SK-N-SH treated with all-trans-retinoic acid at 6 μM for 48 hours (cell line): ENCODE results near the gene LAIR2.
A peak's percentile ranks its signal among the peaks of the same experiment; 100 is the strongest.

Source experiments
- ATAC-seq: fragments of 200-7000 bp; cut with Tn5 transposase; 3 replicates; pipeline ENCODE4 v1.9.1; 2020; ENCODE audit warnings: mild to moderate bottlenecking, moderate library complexity
- ARNTL ChIP-seq: fragments of 450-650 bp; formaldehyde crosslinking; IDR thresholded peaks from 2 replicates; pipeline ENCODE4 v1.5.0; 2020; ENCODE audit warnings: low read depth, mild to moderate bottlenecking, moderate library complexity, borderline replicate concordance
- BACH2 ChIP-seq: fragments of 250-450 bp; sonication (Bioruptor Pico); IDR thresholded peaks from 2 replicates; pipeline ENCODE4 v1.9.0; 2021; ENCODE audit warnings: mild to moderate bottlenecking, borderline replicate concordance
- ESRRG ChIP-seq: fragments of 250-450 bp; sonication (Bioruptor Pico); IDR thresholded peaks from 2 replicates; pipeline ENCODE4 v1.6.1; 2021; ENCODE audit warnings: mild to moderate bottlenecking
- GLIS3 ChIP-seq: fragments of 250-450 bp; sonication (Bioruptor Pico); IDR thresholded peaks from 2 replicates; pipeline ENCODE4 v1.5.0; 2020; ENCODE audit warnings: mild to moderate bottlenecking, moderate library complexity
- OSR1 ChIP-seq: fragments of 250-450 bp; sonication (Bioruptor Pico); IDR thresholded peaks from 2 replicates; pipeline ENCODE4 v1.8.0; 2022; ENCODE audit warnings: moderate library complexity, mild to moderate bottlenecking, inconsistent platforms
- PATZ1 ChIP-seq: fragments of 250-450 bp; sonication (Bioruptor Pico); IDR thresholded peaks from 2 replicates; pipeline ENCODE4 v1.8.0; 2020; ENCODE audit warnings: mild to moderate bottlenecking, moderate library complexity, borderline replicate concordance
- TCF4 ChIP-seq: fragments of 250-450 bp; sonication (Bioruptor Pico); IDR thresholded peaks from 2 replicates; pipeline ENCODE4 v1.8.0; 2021; ENCODE audit warnings: mild to moderate bottlenecking, moderate library complexity, borderline replicate concordance
- TOX ChIP-seq: fragments of 250-450 bp; sonication (Bioruptor Pico); IDR thresholded peaks from 2 replicates; pipeline ENCODE4 v1.8.0; 2021; ENCODE audit warnings: mild to moderate bottlenecking, moderate library complexity, borderline replicate concordance
- TSHZ2 ChIP-seq: fragments of 250-450 bp; sonication (Bioruptor Pico); IDR thresholded peaks from 2 replicates; pipeline ENCODE4 v1.5.0; 2020; ENCODE audit warnings: mild to moderate bottlenecking, moderate library complexity
- ZC3H10 ChIP-seq: fragments of 250-450 bp; sonication (Bioruptor Pico); IDR thresholded peaks from 2 replicates; pipeline ENCODE4 v1.5.1; 2021; ENCODE audit warnings: mild to moderate bottlenecking, moderate library complexity
- ZFP30 ChIP-seq: fragments of 450-650 bp; formaldehyde crosslinking; IDR thresholded peaks from 2 replicates; pipeline ENCODE4 v1.5.0; 2022; ENCODE audit warnings: mild to moderate bottlenecking, moderate library complexity
- ZNF565 ChIP-seq: fragments of 450-650 bp; formaldehyde crosslinking; conservative IDR thresholded peaks from 2 replicates; pipeline ENCODE4 v1.5.0; 2020; ENCODE audit warnings: low read depth, mild to moderate bottlenecking, moderate library complexity
- ZNF70 ChIP-seq: fragments of 450-650 bp; formaldehyde crosslinking; IDR thresholded peaks from 2 replicates; pipeline ENCODE4 v1.5.0; 2020; ENCODE audit warnings: mild to moderate bottlenecking, moderate library complexity
- ZNF8 ChIP-seq: fragments of 450-650 bp; formaldehyde crosslinking; IDR thresholded peaks from 2 replicates; pipeline ENCODE4 v1.5.0; 2020; ENCODE audit warnings: mild to moderate bottlenecking, moderate library complexity
- TF ChIP-seq, protein P1 (sequence below): fragments of 250-450 bp; sonication (Bioruptor Pico); IDR thresholded peaks from 2 replicates; pipeline ENCODE4 v1.5.1; 2020; ENCODE audit warnings: low read depth, mild to moderate bottlenecking, moderate library complexity
- TF ChIP-seq, protein P2 (sequence below): fragments of 250-450 bp; sonication (Bioruptor Pico); IDR thresholded peaks from 2 replicates; pipeline ENCODE4 v1.8.0; 2021; ENCODE audit warnings: low read depth, mild to moderate bottlenecking, moderate library complexity, borderline replicate concordance
- TF ChIP-seq, protein P3 (sequence below): fragments of 250-450 bp; sonication (Bioruptor Pico); IDR thresholded peaks from 2 replicates; pipeline ENCODE4 v1.5.1; 2021; ENCODE audit warnings: mild to moderate bottlenecking, moderate library complexity

The LAIR2 gene

GRCh38 chr19:54473892-54474372 lies 28.7 kb upstream of the LAIR2 start:
- TF ChIP-seq ZNF70 (CRISPR knock-in tag): no peak
- no peak for TF ChIP-seq ARNTL (CRISPR knock-in tag)
- TF ChIP-seq ZNF565 (CRISPR knock-in tag): no peak
- no peak for TF ChIP-seq TCF4 (CRISPR knock-in tag)
- TF ChIP-seq, protein P1, sequence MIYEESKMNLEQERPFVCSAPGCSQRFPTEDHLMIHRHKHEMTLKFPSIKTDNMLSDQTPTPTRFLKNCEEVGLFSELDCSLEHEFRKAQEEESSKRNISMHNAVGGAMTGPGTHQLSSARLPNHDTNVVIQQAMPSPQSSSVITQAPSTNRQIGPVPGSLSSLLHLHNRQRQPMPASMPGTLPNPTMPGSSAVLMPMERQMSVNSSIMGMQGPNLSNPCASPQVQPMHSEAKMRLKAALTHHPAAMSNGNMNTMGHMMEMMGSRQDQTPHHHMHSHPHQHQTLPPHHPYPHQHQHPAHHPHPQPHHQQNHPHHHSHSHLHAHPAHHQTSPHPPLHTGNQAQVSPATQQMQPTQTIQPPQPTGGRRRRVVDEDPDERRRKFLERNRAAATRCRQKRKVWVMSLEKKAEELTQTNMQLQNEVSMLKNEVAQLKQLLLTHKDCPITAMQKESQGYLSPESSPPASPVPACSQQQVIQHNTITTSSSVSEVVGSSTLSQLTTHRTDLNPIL (CRISPR knock-in tag): no peak
- TF ChIP-seq, all 23 proteins: peak for 0
- ATAC-seq: peak; percentile 2; the same call in 1 of the 3 replicates

DNA sequence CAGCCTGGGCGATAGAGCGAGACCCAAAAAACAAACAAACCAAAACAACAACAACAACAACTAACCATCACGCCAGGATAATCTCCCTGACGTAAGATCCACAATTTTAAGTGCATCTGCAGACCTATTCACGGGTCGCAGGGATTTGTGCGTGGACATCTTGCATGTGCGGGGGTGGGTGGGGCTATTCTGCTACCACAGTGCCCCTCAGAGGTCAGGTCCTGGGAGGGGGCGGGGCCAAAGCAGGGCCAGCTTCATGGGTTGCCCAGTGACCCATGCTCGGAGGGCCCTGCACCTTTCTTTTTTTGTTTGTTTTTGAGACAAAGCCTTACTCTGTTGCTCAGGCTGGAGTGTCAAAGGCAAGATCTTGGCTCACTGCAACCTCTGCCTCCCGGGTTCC lies 26.9 kb upstream of the LAIR2 start:
- TF ChIP-seq GLIS3 (CRISPR knock-in tag) (no peak), PATZ1 (CRISPR knock-in tag) (no peak), ESRRG (no peak), TSHZ2 (CRISPR knock-in tag) (no peak), TOX (CRISPR knock-in tag) (no peak), BACH2 (CRISPR knock-in tag) (no peak)
- TF ChIP-seq, protein P2, sequence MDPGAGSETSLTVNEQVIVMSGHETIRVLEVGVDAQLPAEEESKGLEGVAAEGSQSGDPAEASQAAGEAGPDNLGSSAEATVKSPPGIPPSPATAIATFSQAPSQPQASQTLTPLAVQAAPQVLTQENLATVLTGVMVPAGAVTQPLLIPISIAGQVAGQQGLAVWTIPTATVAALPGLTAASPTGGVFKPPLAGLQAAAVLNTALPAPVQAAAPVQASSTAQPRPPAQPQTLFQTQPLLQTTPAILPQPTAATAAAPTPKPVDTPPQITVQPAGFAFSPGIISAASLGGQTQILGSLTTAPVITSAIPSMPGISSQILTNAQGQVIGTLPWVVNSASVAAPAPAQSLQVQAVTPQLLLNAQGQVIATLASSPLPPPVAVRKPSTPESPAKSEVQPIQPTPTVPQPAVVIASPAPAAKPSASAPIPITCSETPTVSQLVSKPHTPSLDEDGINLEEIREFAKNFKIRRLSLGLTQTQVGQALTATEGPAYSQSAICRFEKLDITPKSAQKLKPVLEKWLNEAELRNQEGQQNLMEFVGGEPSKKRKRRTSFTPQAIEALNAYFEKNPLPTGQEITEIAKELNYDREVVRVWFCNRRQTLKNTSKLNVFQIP (CRISPR knock-in tag): no peak
- TF ChIP-seq, protein P3, sequence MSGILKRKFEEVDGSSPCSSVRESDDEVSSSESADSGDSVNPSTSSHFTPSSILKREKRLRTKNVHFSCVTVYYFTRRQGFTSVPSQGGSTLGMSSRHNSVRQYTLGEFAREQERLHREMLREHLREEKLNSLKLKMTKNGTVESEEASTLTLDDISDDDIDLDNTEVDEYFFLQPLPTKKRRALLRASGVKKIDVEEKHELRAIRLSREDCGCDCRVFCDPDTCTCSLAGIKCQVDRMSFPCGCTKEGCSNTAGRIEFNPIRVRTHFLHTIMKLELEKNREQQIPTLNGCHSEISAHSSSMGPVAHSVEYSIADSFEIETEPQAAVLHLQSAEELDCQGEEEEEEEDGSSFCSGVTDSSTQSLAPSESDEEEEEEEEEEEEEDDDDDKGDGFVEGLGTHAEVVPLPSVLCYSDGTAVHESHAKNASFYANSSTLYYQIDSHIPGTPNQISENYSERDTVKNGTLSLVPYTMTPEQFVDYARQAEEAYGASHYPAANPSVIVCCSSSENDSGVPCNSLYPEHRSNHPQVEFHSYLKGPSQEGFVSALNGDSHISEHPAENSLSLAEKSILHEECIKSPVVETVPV (CRISPR knock-in tag): no peak
- TF ChIP-seq, protein P1 (CRISPR knock-in tag): no peak
- TF ChIP-seq, all 23 proteins: peak for 0
- no peak for ATAC-seq

- ATAC-seq: peak; percentile 24; the same call in 2 of the 3 replicates
Observed at GRCh38 chr19:54477650-54478049, 25.0 kb upstream of the LAIR2 start.

More at GRCh38 chr19:54477650-54478049, 25.0 kb upstream of the LAIR2 start:
- TF ChIP-seq ZNF8 (CRISPR knock-in tag) (no peak), ZFP30 (CRISPR knock-in tag) (no peak), OSR1 (CRISPR knock-in tag) (no peak), TSHZ2 (CRISPR knock-in tag) (no peak), GLIS3 (CRISPR knock-in tag) (no peak), ZC3H10 (CRISPR knock-in tag) (no peak), TOX (CRISPR knock-in tag) (no peak), ZNF565 (CRISPR knock-in tag) (no peak)
- TF ChIP-seq, protein P2 (CRISPR knock-in tag): no peak
